OCI-LY7 (cell line): ENCODE data around the gene APPBP2. TPM values are rescaled to one million over a fixed set of nuclear protein-coding genes. Genes with fewer than 3 reads are reported as not detected.

Experiments used
- BruUV-seq: library from RNA; stranded (reverse); fragments of 400-500 nt; replicated peaks from 2 replicates; lab custom pipeline; 2021; lab: Mats Ljungman, UMichigan
- CTCF ChIA-PET: fragments of 300-600 bp; sonication (Branson Sonifier 250); formaldehyde crosslinking; loops from one replicate; lab custom pipeline; 2022; ENCODE audit warnings: antibody characterized with exemption; ENCODE audit not compliant: unreplicated experiment; lab: Charles Lee
- POLR2A ChIA-PET: fragments of 300-600 bp; sonication (Branson Sonifier 250); formaldehyde crosslinking; loops from one replicate; lab custom pipeline; 2022; ENCODE audit warnings: antibody characterized with exemption; lab: Charles Lee
- DNase-seq: peaks from one replicate; pipeline ENCODE4 v3.0.0-alpha.2; 2015; ENCODE audit warnings: low spot score
- H2AFZ ChIP-seq: fragments of 200-600 bp; sonication (generic), shearing (Covaris generic); 2 replicates; pipeline ENCODE4 v1.6.1; 2014; ENCODE audit warnings: mild to moderate bottlenecking, antibody characterized with exemption, low read length, moderate library complexity
- H3K27ac ChIP-seq: fragments of 200-600 bp; sonication (generic); 2 replicates; pipeline ENCODE4 v1.5.1; 2014; ENCODE audit warnings: mixed run types, low read depth, mild to moderate bottlenecking, moderate library complexity, low read length, inconsistent platforms; ENCODE audit not compliant: poor library complexity, severe bottlenecking
- H3K36me3 ChIP-seq: fragments of 200-600 bp; sonication (generic); 2 replicates; pipeline ENCODE4 v1.6.1; 2014; ENCODE audit warnings: mild to moderate bottlenecking, antibody characterized with exemption, low read length, moderate library complexity, mixed read lengths; ENCODE audit not compliant: insufficient read depth
- H3K4me1 ChIP-seq: fragments of 200-600 bp; sonication (generic); 2 replicates; pipeline ENCODE4 v1.5.1; 2014; ENCODE audit warnings: mild to moderate bottlenecking, low read length; ENCODE audit not compliant: insufficient read depth, poor library complexity, severe bottlenecking
- H3K4me2 ChIP-seq: fragments of 200-600 bp; sonication (generic); 2 replicates; pipeline ENCODE4 v1.6.1; 2014; ENCODE audit warnings: mild to moderate bottlenecking, low read length
- H3K4me3 ChIP-seq: fragments of 200-600 bp; sonication (generic); 2 replicates; pipeline ENCODE4 v1.5.1; 2014; ENCODE audit warnings: mild to moderate bottlenecking, low read depth, low read length; ENCODE audit not compliant: poor library complexity, severe bottlenecking
- H3K79me2 ChIP-seq: fragments of 200-600 bp; sonication (generic); 2 replicates; pipeline ENCODE4 v1.6.1; 2016; ENCODE audit warnings: low read depth, mild to moderate bottlenecking, low read length, moderate library complexity, mixed read lengths; ENCODE audit not compliant: insufficient read depth
- H3K9me2 ChIP-seq: fragments of 200-600 bp; sonication (generic); 2 replicates; pipeline ENCODE4 v1.6.1; 2016; ENCODE audit warnings: mild to moderate bottlenecking, low read length, mixed read lengths; ENCODE audit not compliant: insufficient read depth
- H3K9me3 ChIP-seq: fragments of 200-600 bp; sonication (generic); 2 replicates; pipeline ENCODE4 v1.6.1; 2014; ENCODE audit warnings: mild to moderate bottlenecking, mixed run types, low read length, mixed read lengths
- H4K20me1 ChIP-seq: fragments of 200-600 bp; sonication (generic); 2 replicates; pipeline ENCODE4 v1.6.1; 2014; ENCODE audit warnings: mild to moderate bottlenecking, antibody characterized with exemption, low read length, moderate library complexity, mixed read lengths; ENCODE audit not compliant: insufficient read depth
- EZH2phosphoT487 ChIP-seq: fragments of 200-600 bp; sonication (generic); IDR thresholded peaks from 2 replicates; pipeline ENCODE4 v1.6.1; 2018; ENCODE audit warnings: low read depth, borderline replicate concordance, mild to moderate bottlenecking, mixed run types, antibody characterized with exemption, low read length, moderate library complexity, mixed read lengths
- intact Hi-C: fragments of 100-400 bp; cut with micrococcal nuclease; formaldehyde crosslinking; loops from one replicate; pipeline ENCODE4 v1.10.0; 2022; ENCODE audit not compliant: unreplicated experiment
- total RNA-seq, 2 experiments: library from RNA; depleted of rRNA in 1 of 2; stranded (reverse); fragments of >200 nt in 1 of 2; shearing (Covaris generic) in 1 of 2; gene quantifications; 2 replicates each; pipeline ENCODE4 v1.2.3, GENCODE V29; 2014 to 2022
- TF ChIP-seq, protein P1 (sequence below): fragments of 200-600 bp; sonication (generic); conservative IDR thresholded peaks from 2 replicates; pipeline ENCODE4 v1.5.1; 2014; ENCODE audit warnings: mild to moderate bottlenecking, antibody characterized with exemption, low read length, moderate library complexity, mixed read lengths

The APPBP2 gene
- total RNA-seq, 2 experiments from 2014 or later = 11.8 to 28.1 TPM

DNA sequence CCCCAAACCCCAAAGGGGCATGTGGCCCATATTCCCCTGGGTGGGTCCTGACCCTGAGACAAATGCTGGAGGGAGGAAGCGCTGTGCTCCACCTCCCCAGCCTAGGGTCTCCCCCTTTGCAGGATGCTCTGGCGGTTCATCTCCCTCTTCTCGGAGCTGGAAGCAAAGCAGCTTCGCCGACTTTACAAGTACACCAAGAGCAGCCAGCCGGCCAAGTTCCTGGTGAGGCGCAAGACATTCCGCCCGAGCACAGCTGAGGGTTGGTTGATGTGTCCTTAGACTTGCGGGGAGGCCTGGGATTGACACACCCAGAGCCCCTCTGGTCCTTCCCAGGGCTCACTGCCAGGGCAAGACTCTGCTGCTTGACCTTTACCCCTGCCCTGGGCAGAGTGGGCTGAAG is 99.4 kb downstream of the APPBP2 start:
- no peaks in the 10 kb centered on the region for H3K36me3 ChIP-seq
- TF ChIP-seq, protein P1, sequence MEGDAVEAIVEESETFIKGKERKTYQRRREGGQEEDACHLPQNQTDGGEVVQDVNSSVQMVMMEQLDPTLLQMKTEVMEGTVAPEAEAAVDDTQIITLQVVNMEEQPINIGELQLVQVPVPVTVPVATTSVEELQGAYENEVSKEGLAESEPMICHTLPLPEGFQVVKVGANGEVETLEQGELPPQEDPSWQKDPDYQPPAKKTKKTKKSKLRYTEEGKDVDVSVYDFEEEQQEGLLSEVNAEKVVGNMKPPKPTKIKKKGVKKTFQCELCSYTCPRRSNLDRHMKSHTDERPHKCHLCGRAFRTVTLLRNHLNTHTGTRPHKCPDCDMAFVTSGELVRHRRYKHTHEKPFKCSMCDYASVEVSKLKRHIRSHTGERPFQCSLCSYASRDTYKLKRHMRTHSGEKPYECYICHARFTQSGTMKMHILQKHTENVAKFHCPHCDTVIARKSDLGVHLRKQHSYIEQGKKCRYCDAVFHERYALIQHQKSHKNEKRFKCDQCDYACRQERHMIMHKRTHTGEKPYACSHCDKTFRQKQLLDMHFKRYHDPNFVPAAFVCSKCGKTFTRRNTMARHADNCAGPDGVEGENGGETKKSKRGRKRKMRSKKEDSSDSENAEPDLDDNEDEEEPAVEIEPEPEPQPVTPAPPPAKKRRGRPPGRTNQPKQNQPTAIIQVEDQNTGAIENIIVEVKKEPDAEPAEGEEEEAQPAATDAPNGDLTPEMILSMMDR = no peak
- no peak for TF ChIP-seq EZH2phosphoT487
- no peak for DNase-seq
- CTCF ChIA-PET = no interaction called here
- H3K4me2 ChIP-seq = no peak overlapping the region
- POLR2A ChIA-PET = no interaction called here
- H3K4me1 ChIP-seq = no peaks in the 10 kb centered on the region
- H3K9me2 ChIP-seq = no peaks in the 10 kb centered on the region
- BruUV-seq = no TSS peak
- no peaks in the 10 kb centered on the region for H3K9me3 ChIP-seq
- no peak overlapping the region for H3K4me3 ChIP-seq
- intact Hi-C loops = loop anchor here (10.0 kb wide), 1 partner anchor 138 kb away; no protein-coding TSS in a partner anchor
- H3K27ac ChIP-seq = no peak overlapping the region
- no peak overlapping the region for H2AFZ ChIP-seq
- no peaks in the 10 kb centered on the region for H3K79me2 ChIP-seq
- H4K20me1 ChIP-seq = no peaks in the 10 kb centered on the region

DNA sequence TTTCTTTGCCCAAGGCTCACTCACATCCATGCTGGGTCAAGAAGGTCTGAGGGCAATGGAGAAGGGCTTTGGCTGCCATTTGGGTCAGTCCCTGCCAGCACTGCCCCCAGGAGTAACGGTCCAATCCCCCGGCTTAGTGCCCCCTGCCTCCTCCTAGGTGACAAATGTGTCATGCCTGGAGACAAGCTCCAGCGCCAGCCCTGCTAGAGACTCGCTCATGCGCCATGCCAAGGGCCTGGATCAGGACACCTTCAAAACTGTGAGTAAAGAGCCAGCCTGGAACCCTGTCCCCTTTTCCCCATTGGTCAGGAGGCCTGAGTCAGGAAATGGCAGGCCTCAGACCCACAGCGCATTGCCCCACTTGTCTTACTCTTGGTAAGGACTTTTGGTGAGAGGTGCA is 100.4 kb downstream of the APPBP2 start:
- intact Hi-C loops = loop anchor here (10.0 kb wide), 1 partner anchor 139 kb away; no protein-coding TSS in a partner anchor
- no peak for TF ChIP-seq EZH2phosphoT487
- TF ChIP-seq, protein P1 = no peak
- ChIA-PET POLR2A (no interaction called here), CTCF (no interaction called here)
- H3K27ac ChIP-seq = no peak overlapping the region
- DNase-seq = no peak
- no peaks in the 10 kb centered on the region for H3K79me2 ChIP-seq
- H3K9me2 ChIP-seq = no peaks in the 10 kb centered on the region
- H3K4me1 ChIP-seq = no peaks in the 10 kb centered on the region
- H3K4me3 ChIP-seq = no peak overlapping the region
- H3K9me3 ChIP-seq = no peaks in the 10 kb centered on the region
- H4K20me1 ChIP-seq = no peaks in the 10 kb centered on the region
- no TSS peak for BruUV-seq
- H2AFZ ChIP-seq = no peak overlapping the region
- H3K4me2 ChIP-seq = no peak overlapping the region
- H3K36me3 ChIP-seq = no peaks in the 10 kb centered on the region

DNA sequence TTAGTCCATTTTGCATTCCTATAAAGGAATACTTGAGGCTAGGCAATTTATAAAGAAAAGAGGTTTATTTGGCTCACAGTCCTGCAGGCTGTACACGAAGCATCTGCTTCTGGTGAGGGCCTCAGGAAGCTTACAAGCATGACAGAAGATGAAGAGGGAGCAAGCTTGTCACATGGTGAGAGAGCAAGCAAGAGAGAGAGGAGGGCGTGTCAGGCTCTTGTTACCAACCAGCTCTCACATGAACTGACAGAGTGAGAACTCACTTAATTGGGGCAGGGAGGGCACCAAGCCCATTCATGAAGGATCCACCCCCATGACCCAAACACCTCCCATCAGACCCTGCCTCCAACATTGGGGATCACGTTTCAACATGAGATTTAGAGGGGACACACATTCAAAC is 102.2 kb downstream of the APPBP2 start:
- H3K4me2 ChIP-seq = no peak overlapping the region
- H3K36me3 ChIP-seq = no peaks in the 10 kb centered on the region
- no peak for TF ChIP-seq EZH2phosphoT487
- TF ChIP-seq, protein P1 = no peak
- H2AFZ ChIP-seq = no peak overlapping the region
- H3K4me1 ChIP-seq = no peaks in the 10 kb centered on the region
- ChIA-PET CTCF (no interaction called here), POLR2A (interaction anchor here (0.6 kb wide), 1 partner anchor 9 kb away, joined by 4 read pairs; no protein-coding TSS in a partner anchor)
- H4K20me1 ChIP-seq = no peaks in the 10 kb centered on the region
- no peak for DNase-seq
- intact Hi-C loops = loop anchor here (5.0 to 10.0 kb wide), 3 partner anchors 141 to 213 kb away; no protein-coding TSS in a partner anchor
- H3K9me3 ChIP-seq = no peaks in the 10 kb centered on the region
- no TSS peak for BruUV-seq
- H3K4me3 ChIP-seq = no peak overlapping the region
- no peaks in the 10 kb centered on the region for H3K79me2 ChIP-seq
- no peaks in the 10 kb centered on the region for H3K9me2 ChIP-seq
- H3K27ac ChIP-seq = no peak overlapping the region
